Effector memory CD8-positive, alpha-beta T cell (primary cell): Measurements from ENCODE around the gene GAS5.
A peak's percentile ranks its signal among the peaks of the same experiment; 100 is the strongest.
"Not testable (repeated sequence)": the region's sequence is repeated elsewhere in the genome, so short reads cannot be mapped to it uniquely, and the experiment has no call there.

Experiments used
- ATAC-seq: fragments of 150-1000 bp; cut with Tn5 transposase; replicated peaks from 2 replicates; pipeline ENCODE4 v1.10.0; 2021; ENCODE audit warnings: mild to moderate bottlenecking, moderate library complexity
- DNase-seq, 3 experiments: peaks; one replicate each; pipeline ENCODE4 v3.0.0; 2021
- H3K27ac Mint-ChIP-seq, 2 donors: one replicate each; pipeline ENCODE4 v1.8.0; 2022; ENCODE audit warnings: mild to moderate bottlenecking in 2 of 2, mixed read lengths in 2 of 2, moderate library complexity in 2 of 2
- H3K27me3 Mint-ChIP-seq, 2 donors: one replicate each; pipeline ENCODE4 v1.8.0; 2022; ENCODE audit warnings: mixed read lengths in 2 of 2
- H3K36me3 Mint-ChIP-seq: one replicate; pipeline ENCODE4 v1.8.0; 2022; ENCODE audit warnings: mild to moderate bottlenecking, moderate library complexity, mixed read lengths; ENCODE audit not compliant: insufficient read depth
- H3K4me1 Mint-ChIP-seq, 2 donors: one replicate each; pipeline ENCODE4 v1.8.0; 2022; ENCODE audit warnings: low read depth in 2 of 2, mixed read lengths in 2 of 2
- H3K4me3 Mint-ChIP-seq, 2 donors: one replicate each; pipeline ENCODE4 v1.8.0; 2022; ENCODE audit warnings: mild to moderate bottlenecking in 2 of 2, mixed read lengths in 2 of 2, moderate library complexity in 2 of 2
- H3K9me3 Mint-ChIP-seq, 2 donors: one replicate each; pipeline ENCODE4 v1.8.0; 2022; ENCODE audit warnings: mixed read lengths in 2 of 2

The GAS5 gene

GRCh38 chr1:173886746-173887611, 19.2 kb upstream of the GAS5 start:
- no peaks in the 10 kb centered on the region for H3K9me3 Mint-ChIP-seq
- H3K27me3 Mint-ChIP-seq, result no peaks in the 10 kb centered on the region
- peaks cover 23 to 39% of the 10 kb centered on the region in 2 donors for H3K4me1 Mint-ChIP-seq
- H3K4me3 Mint-ChIP-seq, result peak overlapping the region; percentile 39 to 56
- no peak for DNase-seq
- peaks cover 24% of the 10 kb centered on the region for H3K36me3 Mint-ChIP-seq
- H3K27ac Mint-ChIP-seq, result peak overlapping the region; percentile 50 to 87
- peak; percentile 79 for ATAC-seq

DNA sequence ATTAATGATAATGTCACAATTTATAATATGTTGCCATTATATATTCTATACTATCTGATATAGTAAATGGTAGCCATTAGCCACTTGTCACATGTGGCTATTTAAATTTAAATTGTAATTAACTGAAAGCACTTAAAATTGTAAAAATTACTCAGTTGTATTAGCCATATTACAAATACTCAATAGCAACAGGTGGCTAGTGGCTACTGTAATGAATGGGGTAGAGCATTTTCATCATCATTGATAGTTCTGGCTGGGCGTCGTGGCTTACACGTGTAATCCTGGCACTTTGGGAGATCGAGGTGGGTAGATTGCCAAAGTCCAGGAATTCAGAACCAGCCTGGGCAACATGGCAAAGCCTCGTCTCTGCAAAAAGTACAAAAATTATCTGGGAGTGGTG, 16.9 kb upstream of the GAS5 start:
- H3K9me3 Mint-ChIP-seq, result no peaks in the 10 kb centered on the region
- peaks cover 21% of the 10 kb centered on the region for H3K36me3 Mint-ChIP-seq
- peak overlapping the region in 1 of 2 donors; percentile 87 for H3K27ac Mint-ChIP-seq
- H3K27me3 Mint-ChIP-seq, result no peaks in the 10 kb centered on the region
- DNase-seq (no peak), ATAC-seq (no peak)
- peaks cover 23 to 26% of the 10 kb centered on the region in 2 donors for H3K4me1 Mint-ChIP-seq
- H3K4me3 Mint-ChIP-seq, result no peak overlapping the region

- not testable (repeated sequence) for H3K9me3 Mint-ChIP-seq, H3K27me3 Mint-ChIP-seq, DNase-seq, H3K4me3 Mint-ChIP-seq, ATAC-seq, H3K27ac Mint-ChIP-seq
- Mint-ChIP-seq H3K4me1 (peaks cover 9 to 14% of the 10 kb centered on the region in 2 donors), H3K36me3 (peaks cover 39% of the 10 kb centered on the region)
These were observed 13.3 kb upstream of the GAS5 start for GRCh38 chr1:173881117-173881516.

GRCh38 chr1:173878251-173878650, 10.5 kb upstream of the GAS5 start:
- Mint-ChIP-seq H3K27ac (no peak overlapping the region), H3K36me3 (peaks cover 49% of the 10 kb centered on the region)
- no peak for DNase-seq

GRCh38 chr1:173876732-173877131, 8.9 kb upstream of the GAS5 start:
- Mint-ChIP-seq H3K36me3 (peaks cover 46% of the 10 kb centered on the region), H3K27ac (no peak overlapping the region), H3K4me3 (no peak overlapping the region), H3K4me1 (peaks cover 4 to 23% of the 10 kb centered on the region in 2 donors), H3K9me3 (no peaks in the 10 kb centered on the region), H3K27me3 (no peaks in the 10 kb centered on the region)
- ATAC-seq (no peak), DNase-seq (no peak)

More at GRCh38 chr1:173878251-173878650, 10.5 kb upstream of the GAS5 start:
- no peaks in the 10 kb centered on the region for H3K27me3 Mint-ChIP-seq
- no peak overlapping the region for H3K4me3 Mint-ChIP-seq
- peaks cover 0 to 16% of the 10 kb centered on the region in 2 donors for H3K4me1 Mint-ChIP-seq
- H3K9me3 Mint-ChIP-seq, result no peaks in the 10 kb centered on the region
- ATAC-seq, result no peak

DNA sequence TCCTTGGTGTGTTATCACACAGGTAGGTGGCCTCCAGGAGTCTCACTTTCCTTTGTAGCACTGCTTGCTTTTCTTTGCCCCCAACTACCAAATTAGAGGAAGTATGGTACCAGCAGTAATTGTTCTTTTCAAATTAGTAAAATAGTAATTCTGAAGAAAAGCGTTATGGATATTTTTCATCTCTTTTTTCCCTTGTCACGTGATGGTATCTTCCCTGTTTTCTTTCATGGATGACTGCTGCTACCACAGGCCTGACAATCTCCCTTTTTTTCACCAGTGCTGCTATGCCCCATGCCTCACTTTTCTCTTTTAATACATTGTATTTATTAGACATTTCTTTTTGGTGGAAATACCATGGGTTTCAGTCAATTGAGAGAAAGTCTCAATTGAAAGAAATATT, 3.7 kb upstream of the GAS5 start:
- H3K27ac Mint-ChIP-seq, result peak overlapping the region; percentile 87 to 96
- DNase-seq (no peak), ATAC-seq (no peak)
- H3K4me3 Mint-ChIP-seq, result peak overlapping the region; percentile 63 to 88
- no peaks in the 10 kb centered on the region for H3K27me3 Mint-ChIP-seq
- H3K36me3 Mint-ChIP-seq, result peaks cover 57% of the 10 kb centered on the region
- no peaks in the 10 kb centered on the region for H3K9me3 Mint-ChIP-seq
- peaks cover 31 to 53% of the 10 kb centered on the region in 2 donors for H3K4me1 Mint-ChIP-seq

GRCh38 chr1:173871091-173871490, 3.3 kb upstream of the GAS5 start:
- ATAC-seq (no peak), DNase-seq (no peak)
- peak overlapping the region; percentile 87 to 96 for H3K27ac Mint-ChIP-seq
- peak overlapping the region; percentile 63 to 88 for H3K4me3 Mint-ChIP-seq
- H3K27me3 Mint-ChIP-seq, result no peaks in the 10 kb centered on the region
- H3K9me3 Mint-ChIP-seq, result no peaks in the 10 kb centered on the region
- peaks cover 35 to 57% of the 10 kb centered on the region in 2 donors for H3K4me1 Mint-ChIP-seq
- H3K36me3 Mint-ChIP-seq, result peaks cover 57% of the 10 kb centered on the region

DNA sequence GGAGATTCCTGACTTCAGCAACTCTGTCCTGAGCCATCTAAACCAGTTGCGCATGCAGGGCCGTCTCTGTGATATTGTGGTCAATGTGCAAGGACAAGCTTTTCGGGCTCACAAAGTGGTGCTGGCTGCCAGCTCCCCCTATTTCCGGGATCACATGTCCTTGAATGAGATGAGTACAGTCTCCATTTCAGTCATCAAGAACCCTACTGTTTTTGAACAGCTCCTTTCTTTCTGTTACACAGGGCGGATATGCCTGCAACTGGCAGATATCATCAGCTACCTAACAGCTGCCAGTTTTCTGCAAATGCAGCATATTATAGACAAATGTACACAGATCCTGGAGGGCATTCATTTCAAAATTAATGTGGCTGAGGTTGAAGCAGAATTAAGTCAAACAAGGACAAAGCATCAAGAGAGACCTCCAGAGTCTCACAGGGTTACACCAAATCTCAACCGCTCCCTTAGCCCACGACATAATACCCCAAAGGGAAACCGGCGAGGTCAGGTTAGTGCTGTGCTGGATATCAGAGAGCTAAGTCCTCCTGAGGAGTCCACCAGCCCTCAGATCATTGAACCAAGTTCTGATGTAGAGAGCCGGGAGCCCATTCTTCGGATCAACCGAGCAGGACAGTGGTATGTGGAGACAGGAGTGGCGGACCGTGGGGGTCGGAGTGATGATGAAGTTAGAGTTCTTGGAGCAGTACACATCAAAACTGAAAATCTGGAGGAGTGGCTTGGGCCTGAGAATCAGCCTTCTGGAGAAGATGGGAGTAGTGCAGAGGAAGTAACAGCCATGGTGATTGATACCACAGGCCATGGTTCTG, 2.7 kb upstream of the GAS5 start:
- Mint-ChIP-seq H3K27me3 (no peaks in the 10 kb centered on the region), H3K36me3 (peaks cover 57% of the 10 kb centered on the region), H3K27ac (peak overlapping the region; percentile 87 to 96), H3K4me1 (peaks cover 41 to 58% of the 10 kb centered on the region in 2 donors), H3K4me3 (peak overlapping the region; percentile 63 to 88), H3K9me3 (no peaks in the 10 kb centered on the region)
- ATAC-seq (peak; percentile 5), DNase-seq (peak; percentile 11 to 35 (median 21))

GRCh38 chr1:173869021-173869359, 1.2 kb upstream of the GAS5 start:
- Mint-ChIP-seq H3K9me3 (no peaks in the 10 kb centered on the region), H3K4me1 (peaks cover 52 to 73% of the 10 kb centered on the region in 2 donors), H3K27ac (peak overlapping the region; percentile 96 to 97), H3K27me3 (no peaks in the 10 kb centered on the region), H3K36me3 (peaks cover 63% of the 10 kb centered on the region), H3K4me3 (peak overlapping the region; percentile 88 to 99)
- DNase-seq, result no peak
- ATAC-seq, result no peak

DNA sequence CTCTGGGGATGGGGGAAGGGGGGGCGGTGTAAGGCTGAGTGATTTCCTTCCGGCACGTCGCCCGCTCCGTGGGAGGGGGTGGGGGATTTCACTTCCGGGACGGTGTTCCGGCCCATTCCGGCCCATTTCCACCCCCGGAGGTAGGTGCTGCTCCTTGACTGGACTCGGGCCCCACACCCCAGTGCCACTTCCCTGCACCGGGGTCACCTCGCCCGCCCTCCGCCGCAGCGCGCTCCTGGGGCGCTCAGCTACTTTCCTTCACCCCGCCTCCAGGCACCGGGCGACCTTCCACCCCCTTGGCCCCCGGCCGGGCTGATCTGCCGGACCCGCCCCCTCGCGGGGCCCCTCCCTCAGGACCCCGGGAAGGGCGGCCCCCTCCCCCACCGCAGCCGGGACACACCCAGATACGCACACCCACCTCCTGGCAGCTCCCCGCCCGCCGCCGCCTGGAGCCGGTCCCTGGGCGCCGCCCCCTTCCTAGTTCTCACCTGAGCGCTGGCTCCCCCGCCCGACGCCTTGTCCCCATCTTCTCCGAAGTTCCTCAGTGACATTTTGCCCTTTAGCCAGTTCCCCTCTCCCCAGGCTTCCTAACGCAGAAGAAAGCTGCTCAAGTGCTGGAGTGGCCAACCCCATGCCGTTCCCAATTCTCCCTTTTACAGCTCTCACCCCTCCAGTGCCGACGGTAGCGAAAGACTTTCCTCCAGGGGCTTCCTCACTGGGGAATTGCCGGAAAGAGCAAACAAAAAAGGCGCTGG, 654 bp upstream of the GAS5 start, which contains the start of gene ZBTB37:
TSS of gene ZBTB37 (plus strand) at position 115 of the 755 bp plus-strand sequence. CDS start 1,846 bp downstream, outside the sequence.
- Mint-ChIP-seq H3K36me3 (peaks cover 64% of the 10 kb centered on the region), H3K27ac (peak within 1 kb of the TSS; percentile 96 to 97), H3K9me3 (no peaks in the 10 kb centered on the region), H3K4me3 (peak within 1 kb of the TSS; percentile 88 to 99), H3K4me1 (peaks cover 56 to 73% of the 10 kb centered on the region in 2 donors), H3K27me3 (no peaks in the 10 kb centered on the region)
- peak; percentile 54 for ATAC-seq
- DNase-seq, result peak; percentile 72 to 80 (median 80)

- H3K27me3 Mint-ChIP-seq, result no peaks in the 10 kb centered on the region
These were observed 542 bp downstream of the GAS5 start for GRCh38 chr1:173867141-173867752.

GRCh38 chr1:173866413-173867115, 1.2 kb downstream of the GAS5 start:
- Mint-ChIP-seq H3K4me1 (peaks cover 51 to 65% of the 10 kb centered on the region in 2 donors), H3K27me3 (no peaks in the 10 kb centered on the region), H3K9me3 (no peaks in the 10 kb centered on the region), H3K4me3 (peak overlapping the region; percentile 88 to 99), H3K27ac (peak overlapping the region; percentile 96 to 97), H3K36me3 (peaks cover 76% of the 10 kb centered on the region)
- ATAC-seq (no peak), DNase-seq (no peak)

More at GRCh38 chr1:173867141-173867752, 542 bp downstream of the GAS5 start:
- Mint-ChIP-seq H3K36me3 (peaks cover 76% of the 10 kb centered on the region), H3K27ac (peak overlapping the region; percentile 96 to 97), H3K9me3 (no peaks in the 10 kb centered on the region), H3K4me1 (peaks cover 54 to 68% of the 10 kb centered on the region in 2 donors), H3K4me3 (peak overlapping the region; percentile 88 to 99)
- DNase-seq, result no peak
- no peak for ATAC-seq
